ENCODE measurements around the gene MORC2.

DNA sequence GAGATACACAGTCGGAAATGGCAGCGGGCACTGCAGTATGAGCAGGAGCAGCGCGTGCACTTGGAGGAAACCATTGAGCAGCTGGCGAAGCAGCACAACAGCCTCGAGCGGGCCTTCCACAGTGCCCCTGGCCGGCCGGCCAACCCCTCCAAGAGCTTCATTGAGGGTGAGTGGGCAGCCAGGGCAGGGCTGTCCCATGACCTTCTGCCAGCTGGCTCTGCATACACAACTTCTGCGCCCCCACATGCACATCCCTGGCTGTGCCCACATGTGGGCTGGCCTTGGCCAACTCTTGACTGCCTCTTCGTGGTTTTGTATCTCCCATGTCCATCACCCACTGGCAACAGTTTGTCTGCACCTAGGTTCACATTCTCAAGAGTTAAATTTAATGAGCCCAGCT, 81.1 kb downstream of the MORC2 start:
- no peak for TF ChIP-seq CTCF (optimal IDR thresholded peaks at IDR 0.05 in 1 of 3, IDR thresholded peaks at IDR 0.05 in 1 of 3, conservative IDR thresholded peaks at IDR 0.05 in 1 of 3; ENCODE audit: extremely low read depth in 1 of 3, insufficient read depth in 2 of 3, low read length in 3 of 3)
- no peak for TF ChIP-seq EZH2 (IDR thresholded peaks at IDR 0.05; ENCODE audit: low read length)
